Islet of Langerhans (tissue), 1 donor: ENCODE data around the gene STARD10.
"Not testable (repeated sequence)": the region's sequence is repeated elsewhere in the genome, so short reads cannot be mapped to it uniquely, and the experiment has no call there.

Experiments
- FAIRE-seq: peaks from one replicate; lab custom pipeline; 2011; peaks lifted over from hg19 to GRCh38; lab: Jason Lieb, UNC

The STARD10 gene

GRCh38 chr11:72807792-72808191, 13.9 kb upstream of the STARD10 start:
- FAIRE-seq: no peak

- peak; percentile 5 for FAIRE-seq
These were observed 13.3 kb upstream of the STARD10 start for GRCh38 chr11:72807021-72807693.

GRCh38 chr11:72806378-72806777, 12.5 kb upstream of the STARD10 start:
- FAIRE-seq: not testable (repeated sequence)

GRCh38 chr11:72805216-72805615, 11.4 kb upstream of the STARD10 start:
- FAIRE-seq: no peak

GRCh38 chr11:72802822-72803221, 9.0 kb upstream of the STARD10 start:
- FAIRE-seq: no peak

GRCh38 chr11:72799441-72799840, 5.6 kb upstream of the STARD10 start:
- FAIRE-seq: no peak

- FAIRE-seq: no peak
These were observed 4.5 kb upstream of the STARD10 start for GRCh38 chr11:72798361-72798760.

GRCh38 chr11:72793076-72793424, 797 bp downstream of the STARD10 start:
- FAIRE-seq: no peak

- no peak for FAIRE-seq
These were observed 1.3 kb downstream of the STARD10 start for GRCh38 chr11:72792437-72793021.

GRCh38 chr11:72791228-72791627, 2.6 kb downstream of the STARD10 start:
- FAIRE-seq: not testable (repeated sequence)

- FAIRE-seq: no peak
These were observed 4.2 kb downstream of the STARD10 start for GRCh38 chr11:72789493-72790131.

GRCh38 chr11:72788241-72788640, 5.6 kb downstream of the STARD10 start:
- FAIRE-seq: no peak

GRCh38 chr11:72787216-72788104, 6.4 kb downstream of the STARD10 start:
- FAIRE-seq: no peak

- FAIRE-seq: no peak
These were observed 7.3 kb downstream of the STARD10 start for GRCh38 chr11:72786305-72787215.

- no peak for FAIRE-seq
These were observed 9.2 kb downstream of the STARD10 start for GRCh38 chr11:72784662-72785061.

- no peak for FAIRE-seq
These were observed 10.5 kb downstream of the STARD10 start for GRCh38 chr11:72783144-72783905.

GRCh38 chr11:72782081-72782920, 11.5 kb downstream of the STARD10 start:
- no peak for FAIRE-seq

- FAIRE-seq: no peak
These were observed 12.3 kb downstream of the STARD10 start for GRCh38 chr11:72781313-72782080.

- no peak for FAIRE-seq
These were observed 12.9 kb downstream of the STARD10 start for GRCh38 chr11:72781063-72781312.
